GM23338 (cell line): ENCODE measurements around the gene RUNX1. TPM values are rescaled to one million over a fixed set of nuclear protein-coding genes. Genes with fewer than 3 reads are reported as not detected.

Experiments used
- ATAC-seq: fragments of 200-7000 bp; cut with Tn5 transposase; 3 replicates; pipeline ENCODE4 v1.9.1; 2020
- DNase-seq: peaks from one replicate; pipeline ENCODE4 v3.0.0-alpha.2; 2015; ENCODE audit warnings: low spot score
- H2AFZ ChIP-seq: fragments of 200-600 bp; sonication (generic); 2 replicates; pipeline ENCODE4 v1.8.0; 2016; ENCODE audit warnings: antibody characterized with exemption, mild to moderate bottlenecking, moderate library complexity
- H3F3A ChIP-seq: fragments of 200-600 bp; sonication (generic); replicated peaks from 2 replicates; pipeline ENCODE4 v1.8.0; 2017; ENCODE audit warnings: antibody characterized with exemption, mixed run types, low read depth
- H3K27ac ChIP-seq: fragments of 200-600 bp; sonication (generic); 2 replicates; pipeline ENCODE4 v1.6.1; 2016; ENCODE audit warnings: low read depth
- H3K27me3 ChIP-seq: fragments of 200-600 bp; sonication (generic); 2 replicates; pipeline ENCODE4 v1.8.0; 2016; ENCODE audit warnings: mild to moderate bottlenecking, mixed run types, moderate library complexity; ENCODE audit not compliant: insufficient read depth
- H3K36me3 ChIP-seq: fragments of 200-600 bp; sonication (generic); 2 replicates; pipeline ENCODE4 v1.8.0; 2016; ENCODE audit warnings: mild to moderate bottlenecking; ENCODE audit not compliant: insufficient read depth
- H3K4me1 ChIP-seq: fragments of 200-600 bp; sonication (generic); 2 replicates; pipeline ENCODE4 v1.8.0; 2016; ENCODE audit warnings: mild to moderate bottlenecking, moderate library complexity; ENCODE audit not compliant: insufficient read depth
- H3K4me2 ChIP-seq: fragments of 200-600 bp; sonication (generic); 2 replicates; pipeline ENCODE4 v1.7.1; 2017; ENCODE audit warnings: mixed run types
- H3K4me3 ChIP-seq: fragments of 200-600 bp; sonication (generic); 2 replicates; pipeline ENCODE4 v1.6.1; 2016; ENCODE audit warnings: mixed run types
- H3K79me2 ChIP-seq: fragments of 200-600 bp; sonication (generic); replicated peaks from 2 replicates; pipeline ENCODE4 v1.8.0; 2017; ENCODE audit warnings: mild to moderate bottlenecking; ENCODE audit not compliant: insufficient read depth
- H3K9me2 ChIP-seq: fragments of 200-600 bp; sonication (generic); 2 replicates; pipeline ENCODE4 v1.8.0; 2017; ENCODE audit not compliant: insufficient read depth
- H4K20me1 ChIP-seq: fragments of 200-600 bp; sonication (generic); replicated peaks from 2 replicates; pipeline ENCODE4 v1.8.0; 2017; ENCODE audit warnings: mild to moderate bottlenecking; ENCODE audit not compliant: insufficient read depth
- H3K27ac Mint-ChIP-seq: 2 replicates; pipeline ENCODE4 v1.8.0; 2020; ENCODE audit warnings: inconsistent platforms, mild to moderate bottlenecking, moderate library complexity, mixed read lengths
- H3K27me3 Mint-ChIP-seq: 3 replicates; pipeline ENCODE4 v1.8.0; 2022; ENCODE audit warnings: low read depth, mild to moderate bottlenecking, moderate library complexity, mixed read lengths, inconsistent platforms; ENCODE audit not compliant: insufficient read depth, poor library complexity
- H3K36me3 Mint-ChIP-seq: 3 replicates; pipeline ENCODE4 v1.8.0; 2021; ENCODE audit warnings: low read depth, mild to moderate bottlenecking, inconsistent platforms, moderate library complexity, mixed read lengths
- H3K4me1 Mint-ChIP-seq: 3 replicates; pipeline ENCODE4 v1.8.0; 2020; ENCODE audit warnings: mild to moderate bottlenecking, inconsistent platforms, mixed read lengths
- H3K4me3 Mint-ChIP-seq: 3 replicates; pipeline ENCODE4 v1.8.0; 2021; ENCODE audit warnings: moderate library complexity, mild to moderate bottlenecking, inconsistent platforms, mixed read lengths
- H3K9me3 Mint-ChIP-seq: 3 replicates; pipeline ENCODE4 v1.8.0; 2020; ENCODE audit warnings: moderate library complexity, mild to moderate bottlenecking, inconsistent platforms, mixed read lengths
- CREB1 ChIP-seq: fragments of 250-450 bp; sonication (Bioruptor Pico); IDR thresholded peaks from 2 replicates; pipeline ENCODE4 v1.5.0; 2020; ENCODE audit warnings: low read depth, mild to moderate bottlenecking, moderate library complexity
- ETS1 ChIP-seq: IDR thresholded peaks from 2 replicates; pipeline ENCODE4 v1.6.1; 2016; ENCODE audit warnings: antibody characterized with exemption
- EZH2 ChIP-seq: fragments of 200-600 bp; sonication (generic); IDR thresholded peaks from one replicate; pipeline ENCODE4 v1.8.0; 2017; ENCODE audit warnings: antibody characterized with exemption, mild to moderate bottlenecking, low read depth; ENCODE audit not compliant: unreplicated experiment
- EZH2phosphoT487 ChIP-seq: fragments of 200-600 bp; sonication (generic); IDR thresholded peaks from one replicate; pipeline ENCODE4 v1.8.1; 2018; ENCODE audit warnings: antibody characterized with exemption; ENCODE audit not compliant: unreplicated experiment
- JUNB ChIP-seq: IDR thresholded peaks from one replicate; pipeline ENCODE4 v1.6.1; 2016; ENCODE audit warnings: antibody characterized with exemption; ENCODE audit not compliant: unreplicated experiment
- NANOG ChIP-seq: IDR thresholded peaks from 2 replicates; pipeline ENCODE4 v1.6.1; 2016; ENCODE audit warnings: antibody characterized with exemption, borderline replicate concordance
- POLR2AphosphoS5 ChIP-seq: IDR thresholded peaks from 2 replicates; pipeline ENCODE4 v1.6.1; 2016; ENCODE audit warnings: antibody characterized with exemption, low read depth
- STAT1 ChIP-seq: IDR thresholded peaks from one replicate; pipeline ENCODE4 v1.6.1; 2016; ENCODE audit warnings: antibody characterized with exemption; ENCODE audit not compliant: unreplicated experiment
- ZNF114 ChIP-seq: fragments of 250-450 bp; sonication (Bioruptor Pico); IDR thresholded peaks from 2 replicates; pipeline ENCODE4 v1.5.0; 2020; ENCODE audit warnings: mild to moderate bottlenecking, moderate library complexity
- ZNF331 ChIP-seq: fragments of 250-450 bp; sonication (Bioruptor Pico); IDR thresholded peaks from 2 replicates; pipeline ENCODE4 v1.5.0; 2020; ENCODE audit warnings: low read depth, mild to moderate bottlenecking, moderate library complexity
- ZNF462 ChIP-seq: fragments of 250-450 bp; sonication (Bioruptor Pico); IDR thresholded peaks from 2 replicates; pipeline ENCODE4 v1.5.0; 2020; ENCODE audit warnings: mild to moderate bottlenecking, moderate library complexity
- polyA plus RNA-seq: library from polyadenylated mRNA; unstranded; fragments of >200 nt; fragmentation: Nextera tagmentation; extraction: Ambion mirVana; gene quantifications from 2 replicates; pipeline ENCODE4 v1.2.1, GENCODE V29; 2016
- total RNA-seq: library from RNA; depleted of rRNA; stranded (reverse); fragments of >200 nt; shearing (Covaris generic); gene quantifications from 2 replicates; pipeline ENCODE4 v1.2.3, GENCODE V29; 2014
- TF ChIP-seq, protein P1 (sequence below), 2 experiments: fragments of 200-600 bp in 1 of 2; sonication (generic) in 1 of 2; conservative IDR thresholded peaks; 2 replicates each; pipeline versions ENCODE4 v1.5.1 to v1.6.1; 2016 to 2017; ENCODE audit warnings: antibody characterized with exemption in 2 of 2, low read depth in 2 of 2, mild to moderate bottlenecking in 2 of 2, moderate library complexity in 1 of 2

RUNX1 gene
- total and polyA plus RNA-seq, 2 experiments from 2014 or later, result 0.29 to 1.1 TPM

DNA sequence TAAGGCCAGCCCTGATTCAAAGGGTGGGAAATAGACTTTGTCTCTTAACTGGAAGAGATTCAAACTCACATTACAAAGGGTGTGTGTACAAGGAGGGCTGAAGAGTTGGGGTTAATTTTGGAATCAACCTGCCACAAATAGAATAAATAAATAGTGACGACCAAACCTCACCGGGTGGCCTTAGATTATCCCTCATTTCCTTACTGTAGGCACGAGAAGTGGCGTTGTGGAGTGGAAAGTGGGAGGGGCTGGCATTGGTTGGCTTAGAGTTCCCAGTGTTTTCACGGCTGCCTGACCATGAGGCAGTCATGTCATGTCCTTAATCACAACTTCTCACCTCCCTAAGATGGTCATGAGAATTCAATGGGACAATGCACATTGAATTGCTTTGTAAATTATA lies 21.3 kb upstream of the RUNX1 start:
- no peaks in the 10 kb centered on the region for H3K27me3 Mint-ChIP-seq
- no peaks in the 10 kb centered on the region for H3K36me3 ChIP-seq
- H3K4me1 ChIP-seq, result no peaks in the 10 kb centered on the region
- H3K27ac ChIP-seq, result no peak overlapping the region
- H3K4me2 ChIP-seq, result no peak overlapping the region
- H3K36me3 Mint-ChIP-seq, result no peaks in the 10 kb centered on the region
- H3F3A ChIP-seq, result no peaks in the 10 kb centered on the region
- no peak overlapping the region for H3K4me3 Mint-ChIP-seq
- no peaks in the 10 kb centered on the region for H4K20me1 ChIP-seq
- TF ChIP-seq, protein P1, sequence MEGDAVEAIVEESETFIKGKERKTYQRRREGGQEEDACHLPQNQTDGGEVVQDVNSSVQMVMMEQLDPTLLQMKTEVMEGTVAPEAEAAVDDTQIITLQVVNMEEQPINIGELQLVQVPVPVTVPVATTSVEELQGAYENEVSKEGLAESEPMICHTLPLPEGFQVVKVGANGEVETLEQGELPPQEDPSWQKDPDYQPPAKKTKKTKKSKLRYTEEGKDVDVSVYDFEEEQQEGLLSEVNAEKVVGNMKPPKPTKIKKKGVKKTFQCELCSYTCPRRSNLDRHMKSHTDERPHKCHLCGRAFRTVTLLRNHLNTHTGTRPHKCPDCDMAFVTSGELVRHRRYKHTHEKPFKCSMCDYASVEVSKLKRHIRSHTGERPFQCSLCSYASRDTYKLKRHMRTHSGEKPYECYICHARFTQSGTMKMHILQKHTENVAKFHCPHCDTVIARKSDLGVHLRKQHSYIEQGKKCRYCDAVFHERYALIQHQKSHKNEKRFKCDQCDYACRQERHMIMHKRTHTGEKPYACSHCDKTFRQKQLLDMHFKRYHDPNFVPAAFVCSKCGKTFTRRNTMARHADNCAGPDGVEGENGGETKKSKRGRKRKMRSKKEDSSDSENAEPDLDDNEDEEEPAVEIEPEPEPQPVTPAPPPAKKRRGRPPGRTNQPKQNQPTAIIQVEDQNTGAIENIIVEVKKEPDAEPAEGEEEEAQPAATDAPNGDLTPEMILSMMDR (conservative IDR thresholded peaks at IDR 0.05; ENCODE audit: low read depth in 2 of 2), result no peak
- no peak overlapping the region for H3K4me3 ChIP-seq
- H3K4me1 Mint-ChIP-seq, result no peaks in the 10 kb centered on the region
- H3K79me2 ChIP-seq, result no peaks in the 10 kb centered on the region
- no peak for ATAC-seq
- H3K9me3 Mint-ChIP-seq, result no peaks in the 10 kb centered on the region
- no peaks in the 10 kb centered on the region for H3K27me3 ChIP-seq
- no peaks in the 10 kb centered on the region; the same call in 1 of the 2 replicates for H3K9me2 ChIP-seq
- H3K27ac Mint-ChIP-seq, result no peak overlapping the region
- no peak overlapping the region for H2AFZ ChIP-seq
- no peak for DNase-seq

- Histone ChIP-seq H4K20me1 (no peaks in the 10 kb centered on the region), H2AFZ (no peak overlapping the region), H3K79me2 (no peaks in the 10 kb centered on the region), H3K4me3 (no peak overlapping the region), H3K27ac (no peak overlapping the region), H3K4me2 (no peak overlapping the region), H3K4me1 (no peaks in the 10 kb centered on the region; the same call in 1 of the 2 replicates), H3K9me2 (no peaks in the 10 kb centered on the region), H3K36me3 (no peaks in the 10 kb centered on the region), H3K27me3 (no peaks in the 10 kb centered on the region), H3F3A (no peaks in the 10 kb centered on the region)
- H3K4me3 Mint-ChIP-seq, result no peak overlapping the region
- DNase-seq (no peak), ATAC-seq (no peak)
- no peaks in the 10 kb centered on the region for H3K4me1 Mint-ChIP-seq
- H3K9me3 Mint-ChIP-seq, result no peaks in the 10 kb centered on the region
- H3K27me3 Mint-ChIP-seq, result no peaks in the 10 kb centered on the region
- no peak overlapping the region for H3K27ac Mint-ChIP-seq
- no peaks in the 10 kb centered on the region for H3K36me3 Mint-ChIP-seq
- TF ChIP-seq JUNB (no peak), NANOG (no peak), ETS1 (no peak), CREB1 (no peak), STAT1 (no peak), ZNF462 (CRISPR knock-in tag) (no peak), EZH2 (no peak), ZNF331 (no peak), POLR2AphosphoS5 (no peak), ZNF114 (CRISPR knock-in tag) (no peak), EZH2phosphoT487 (no peak)
- TF ChIP-seq, protein P1 (conservative IDR thresholded peaks at IDR 0.05; ENCODE audit: low read depth in 2 of 2), result no peak
Measured at GRCh38 chr21:35066824-35067223, 17.7 kb upstream of the RUNX1 start.
